Mesendoderm (in vitro differentiated cells): Measurements from ENCODE around the gene LMLN. TPM values are rescaled to one million over a fixed set of nuclear protein-coding genes. Genes with fewer than 3 reads are reported as not detected.
"Not testable (repeated sequence)": the region's sequence is repeated elsewhere in the genome, so short reads cannot be mapped to it uniquely, and the experiment has no call there.

ENCODE experiments used
- DNase-seq: peaks from one replicate; pipeline ENCODE4 v3.0.0; 2013
- H2AK5ac ChIP-seq: 2 replicates; pipeline ENCODE4 v1.6.1; 2013; ENCODE audit warnings: low read length, inconsistent platforms
- H2BK120ac ChIP-seq: 2 replicates; pipeline ENCODE4 v1.6.1; 2013; ENCODE audit warnings: low read depth, mild to moderate bottlenecking, low read length, moderate library complexity, mixed read lengths
- H2BK15ac ChIP-seq: replicated peaks from 2 replicates; pipeline ENCODE4 v1.6.1; 2013; ENCODE audit warnings: low read depth, mild to moderate bottlenecking, moderate library complexity
- H2BK5ac ChIP-seq: 2 replicates; pipeline ENCODE4 v1.6.1; 2013; ENCODE audit warnings: low read length, inconsistent platforms
- H3K18ac ChIP-seq: 2 replicates; pipeline ENCODE4 v1.6.1; 2013; ENCODE audit warnings: mild to moderate bottlenecking, low read length, mixed read lengths
- H3K23ac ChIP-seq: one replicate; pipeline ENCODE4 v1.6.1; 2013; ENCODE audit warnings: low read length
- H3K27ac ChIP-seq: 2 replicates; pipeline ENCODE4 v1.5.1; 2013; ENCODE audit warnings: low read depth, mild to moderate bottlenecking, inconsistent platforms, low read length, moderate library complexity
- H3K27me3 ChIP-seq: 2 replicates; pipeline ENCODE4 v1.6.1; 2013; ENCODE audit warnings: low read length, control low read depth, mild to moderate bottlenecking, inconsistent platforms; ENCODE audit not compliant: insufficient read depth, poor library complexity
- H3K36me3 ChIP-seq: 2 replicates; pipeline ENCODE4 v1.6.1; 2013; ENCODE audit warnings: low read length, inconsistent platforms; ENCODE audit not compliant: control insufficient read depth, insufficient read depth
- H3K4ac ChIP-seq: one replicate; pipeline ENCODE4 v1.6.1; 2013; ENCODE audit warnings: low read depth, mild to moderate bottlenecking, low read length, moderate library complexity
- H3K4me1 ChIP-seq: 2 replicates; pipeline ENCODE4 v1.6.1; 2013; ENCODE audit warnings: low read depth, low read length, inconsistent platforms; ENCODE audit not compliant: control insufficient read depth
- H3K4me2 ChIP-seq: 2 replicates; pipeline ENCODE4 v1.6.1; 2013; ENCODE audit warnings: low read length
- H3K4me3 ChIP-seq: 2 replicates; pipeline ENCODE4 v1.5.1; 2013; ENCODE audit warnings: mild to moderate bottlenecking, low read length
- H3K56ac ChIP-seq: one replicate; pipeline ENCODE4 v1.6.1; 2013; ENCODE audit warnings: low read length
- H3K79me1 ChIP-seq: 2 replicates; pipeline ENCODE4 v1.6.1; 2013; ENCODE audit warnings: low read length, inconsistent platforms
- H3K79me2 ChIP-seq: 2 replicates; pipeline ENCODE4 v1.6.1; 2013; ENCODE audit warnings: mild to moderate bottlenecking, low read length; ENCODE audit not compliant: control insufficient read depth, insufficient read depth
- H3K9ac ChIP-seq: 2 replicates; pipeline ENCODE4 v1.6.1; 2013; ENCODE audit warnings: low read length, inconsistent platforms
- H4K5ac ChIP-seq: one replicate; pipeline ENCODE4 v1.6.1; 2013; ENCODE audit warnings: low read length
- H4K8ac ChIP-seq: one replicate; pipeline ENCODE4 v1.6.1; 2013; ENCODE audit warnings: low read depth, mild to moderate bottlenecking, control low read depth, low read length, moderate library complexity
- WGBS: extraction: QIAGEN DNeasy Blood & Tissue Kit; methylation state at CpG from one replicate; pipeline ENCODE4 v1.1.7; 2013; ENCODE audit warnings: low lambda C conversion rate, missing lambda C conversion rate; ENCODE audit not compliant: insufficient coverage; ENCODE audit errors: extremely low coverage; 5-methylcytosine and 5-hydroxymethylcytosine counted together
- polyA plus RNA-seq, 2 experiments: library from polyadenylated mRNA; stranded (reverse); fragments of 200-250 nt; gene quantifications; one replicate each; pipeline ENCODE4 v1.2.3, GENCODE V29; 2013

Gene LMLN
- polyA plus RNA-seq (2013, experiment 1 of 2): 2.6 TPM
- polyA plus RNA-seq (2013, experiment 2 of 2): 2.3 TPM

GRCh38 chr3:197959891-197960693, at the start of gene LMLN:
Gene LMLN (plus strand): TSS chr3:197960217. CDS start chr3:197960246, 29 bp downstream.
- Histone ChIP-seq H2BK120ac (no peak within 1 kb of the TSS), H3K56ac (peak within 1 kb of the TSS; percentile 79), H4K8ac (no peak within 1 kb of the TSS), H3K36me3 (peaks cover 2% of the 10 kb centered on the region), H4K5ac (no peak within 1 kb of the TSS), H3K9ac (peak within 1 kb of the TSS; percentile 75), H3K79me1 (no peaks in the 10 kb centered on the region), H2BK15ac (no peak within 1 kb of the TSS), H3K27me3 (no peaks in the 10 kb centered on the region), H3K23ac (no peak within 1 kb of the TSS), H3K79me2 (no peaks in the 10 kb centered on the region), H3K4me1 (peaks cover 4% of the 10 kb centered on the region), H3K4ac (no peak within 1 kb of the TSS), H3K18ac (no peak within 1 kb of the TSS), H3K27ac (no peak within 1 kb of the TSS), H3K4me2 (peak within 1 kb of the TSS; percentile 86), H3K4me3 (peak within 1 kb of the TSS; percentile 20), H2BK5ac (no peak within 1 kb of the TSS), H2AK5ac (no peak within 1 kb of the TSS)
- peak; percentile 95 for DNase-seq
- no CpG with 5 or more reads among the region's 62 CpGs for WGBS

- DNase-seq: no peak
- no peaks in the 10 kb centered on the region for H3K79me1 ChIP-seq
- H3K4me1 ChIP-seq: no peaks in the 10 kb centered on the region
- H4K5ac ChIP-seq: no peak overlapping the region
- H3K23ac ChIP-seq: no peak overlapping the region
- no peaks in the 10 kb centered on the region for H3K79me2 ChIP-seq
- H3K36me3 ChIP-seq: no peaks in the 10 kb centered on the region
- no peak overlapping the region for H3K27ac ChIP-seq
- H4K8ac ChIP-seq: no peak overlapping the region
- no CpG with 5 or more reads among the region's 33 CpGs for WGBS
- H3K4me3 ChIP-seq: no peak overlapping the region
- no peak overlapping the region for H3K56ac ChIP-seq
- H3K27me3 ChIP-seq: no peaks in the 10 kb centered on the region
- H3K18ac ChIP-seq: no peak overlapping the region
- H2BK5ac ChIP-seq: no peak overlapping the region
- no peak overlapping the region for H2BK15ac ChIP-seq
- no peak overlapping the region for H2AK5ac ChIP-seq
- no peak overlapping the region for H2BK120ac ChIP-seq
- no peak overlapping the region for H3K9ac ChIP-seq
- no peak overlapping the region for H3K4me2 ChIP-seq
- no peak overlapping the region for H3K4ac ChIP-seq
Measured at GRCh38 chr3:197912741-197913476, 47.1 kb upstream of the LMLN start.

- Histone ChIP-seq H3K18ac (no peak overlapping the region), H4K8ac (no peak overlapping the region), H3K4me2 (no peak overlapping the region), H3K4ac (no peak overlapping the region), H3K27ac (no peak overlapping the region), H3K23ac (no peak overlapping the region), H3K79me2 (no peaks in the 10 kb centered on the region), H3K9ac (no peak overlapping the region), H2BK120ac (no peak overlapping the region), H4K5ac (no peak overlapping the region), H2AK5ac (no peak overlapping the region), H3K36me3 (no peaks in the 10 kb centered on the region), H3K4me3 (no peak overlapping the region), H3K4me1 (no peaks in the 10 kb centered on the region), H3K27me3 (no peaks in the 10 kb centered on the region), H2BK5ac (no peak overlapping the region), H2BK15ac (no peak overlapping the region), H3K79me1 (no peaks in the 10 kb centered on the region), H3K56ac (no peak overlapping the region)
- no peak for DNase-seq
- no CpG with 5 or more reads among the region's 12 CpGs for WGBS
Measured at GRCh38 chr3:197913641-197914380, 46.2 kb upstream of the LMLN start.

GRCh38 chr3:197921429-197922275, 38.4 kb upstream of the LMLN start:
- not testable (repeated sequence) for H3K56ac ChIP-seq, H3K4me3 ChIP-seq, H3K9ac ChIP-seq, H3K79me1 ChIP-seq, H2AK5ac ChIP-seq, H2BK5ac ChIP-seq, H3K4me1 ChIP-seq, H3K79me2 ChIP-seq, H3K36me3 ChIP-seq, H2BK120ac ChIP-seq, H2BK15ac ChIP-seq, H3K27me3 ChIP-seq, H4K8ac ChIP-seq, H4K5ac ChIP-seq, H3K27ac ChIP-seq, H3K23ac ChIP-seq, H3K4me2 ChIP-seq, H3K18ac ChIP-seq, H3K4ac ChIP-seq, DNase-seq
- no CpG with 5 or more reads among the region's 24 CpGs for WGBS

DNA sequence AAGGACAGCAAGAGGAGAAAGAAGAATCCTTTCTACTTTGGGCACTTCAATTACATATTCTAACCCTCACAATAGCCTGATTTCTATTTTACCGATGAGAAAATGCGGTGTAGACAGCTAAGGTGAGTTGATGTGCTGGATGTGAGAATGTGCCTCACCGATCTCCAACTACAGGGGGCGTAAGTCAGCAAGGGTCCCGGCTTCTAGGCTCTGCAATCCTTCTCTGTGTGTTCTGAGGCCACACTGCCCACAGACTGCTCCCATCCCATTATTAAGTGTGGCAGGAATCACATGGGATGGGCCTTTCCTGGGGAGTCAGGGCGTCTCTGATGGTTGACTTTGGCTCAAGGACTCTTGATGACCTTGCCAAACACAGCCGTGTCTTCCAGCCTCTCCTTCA, 33.6 kb upstream of the LMLN start:
- H3K4me1 ChIP-seq: no peaks in the 10 kb centered on the region
- H3K79me1 ChIP-seq: no peaks in the 10 kb centered on the region
- no peaks in the 10 kb centered on the region for H3K27me3 ChIP-seq
- H3K9ac ChIP-seq: no peak overlapping the region
- no peak overlapping the region for H3K23ac ChIP-seq
- H3K4ac ChIP-seq: no peak overlapping the region
- H3K79me2 ChIP-seq: no peaks in the 10 kb centered on the region
- no peak overlapping the region for H3K4me3 ChIP-seq
- no peaks in the 10 kb centered on the region for H3K36me3 ChIP-seq
- H4K5ac ChIP-seq: no peak overlapping the region
- no peak overlapping the region for H3K56ac ChIP-seq
- no peak overlapping the region for H3K18ac ChIP-seq
- no peak overlapping the region for H2AK5ac ChIP-seq
- no peak overlapping the region for H2BK15ac ChIP-seq
- no peak overlapping the region for H4K8ac ChIP-seq
- no peak overlapping the region for H3K4me2 ChIP-seq
- no peak overlapping the region for H2BK5ac ChIP-seq
- H3K27ac ChIP-seq: no peak overlapping the region
- no CpG with 5 or more reads among the region's 7 CpGs for WGBS
- H2BK120ac ChIP-seq: no peak overlapping the region
- DNase-seq: peak; percentile 60
